ENCODE measurements around the gene EXOC3L4. TPM values are rescaled to one million over a fixed set of nuclear protein-coding genes. Genes with fewer than 3 reads are reported as not detected.

Gene EXOC3L4
- total RNA-seq, 1 experiment from 2014 or later: 10.9 TPM

DNA sequence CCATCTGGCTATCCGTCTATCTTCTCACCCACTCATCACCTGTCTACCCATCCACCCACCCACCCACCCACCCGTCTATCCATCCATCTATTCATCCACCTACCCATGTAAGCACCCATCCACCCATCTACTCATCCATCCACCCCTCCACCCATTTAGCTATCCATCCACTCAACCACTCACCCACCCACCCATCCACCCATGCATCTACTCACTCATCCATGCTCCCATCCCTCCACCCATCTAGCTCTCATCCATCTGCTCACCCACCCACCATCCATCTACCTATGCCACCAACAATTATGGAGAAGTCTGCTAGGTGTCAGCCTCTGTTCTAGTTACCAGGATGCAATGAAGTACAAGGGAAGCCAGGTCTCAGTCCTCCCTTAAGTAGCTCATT lies 39.9 kb downstream of the EXOC3L4 start:
- no TSS peak for BruUV-seq (replicated peaks)
- H3K27ac Mint-ChIP-seq (ENCODE audit: unreplicated experiment): no peak overlapping the region
- CTCF ChIA-PET: interaction anchor here (0.6 kb wide), 1 partner anchor 30 kb away, joined by 4 read pairs; no protein-coding TSS in a partner anchor
- TF ChIP-seq CTCF (IDR thresholded peaks at IDR 0.05; ENCODE audit: unreplicated experiment): no peak
- H3K27me3 Mint-ChIP-seq (ENCODE audit: unreplicated experiment): no peaks in the 10 kb centered on the region
- H3K36me3 Mint-ChIP-seq (ENCODE audit: insufficient read depth, unreplicated experiment): peaks cover 22% of the 10 kb centered on the region
- no peak overlapping the region for H3K4me3 Mint-ChIP-seq (ENCODE audit: low read depth, unreplicated experiment)
- DNase-seq: no peak
- H3K9me3 Mint-ChIP-seq (ENCODE audit: low read depth, unreplicated experiment): no peaks in the 10 kb centered on the region
- H3K4me1 Mint-ChIP-seq (ENCODE audit: low read depth, unreplicated experiment): peaks cover 13% of the 10 kb centered on the region
- intact Hi-C loops (cut with micrococcal nuclease; ENCODE audit: unreplicated experiment): no loop called here

DNA sequence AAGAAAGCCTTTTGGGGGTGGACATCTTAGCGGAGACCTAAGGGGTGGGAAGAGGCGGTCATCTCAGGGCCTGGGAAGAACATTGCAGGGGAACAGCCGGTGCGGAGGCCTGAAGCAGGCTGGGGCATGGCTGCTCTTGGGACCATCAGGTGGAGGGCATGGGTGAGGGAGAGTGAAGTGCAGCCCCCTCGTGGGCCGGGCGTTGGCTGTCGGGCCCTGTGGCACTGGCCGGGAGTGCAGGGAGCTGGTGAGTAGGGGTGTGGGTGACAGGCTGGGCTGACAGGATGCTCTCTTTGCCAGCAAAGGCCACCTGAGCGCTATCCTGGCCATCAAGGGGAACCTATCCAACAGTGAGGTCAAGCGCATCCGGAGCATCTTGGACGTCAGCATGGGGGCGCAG lies 40.4 kb downstream of the EXOC3L4 start:
- Mint-ChIP-seq H3K27ac (ENCODE audit: unreplicated experiment) (no peak overlapping the region), H3K9me3 (ENCODE audit: low read depth, unreplicated experiment) (no peaks in the 10 kb centered on the region), H3K4me3 (ENCODE audit: low read depth, unreplicated experiment) (no peak overlapping the region), H3K27me3 (ENCODE audit: unreplicated experiment) (no peaks in the 10 kb centered on the region), H3K4me1 (ENCODE audit: low read depth, unreplicated experiment) (peaks cover 10% of the 10 kb centered on the region), H3K36me3 (ENCODE audit: insufficient read depth, unreplicated experiment) (peaks cover 22% of the 10 kb centered on the region)
- TF ChIP-seq CTCF (IDR thresholded peaks at IDR 0.05; ENCODE audit: unreplicated experiment): no peak
- intact Hi-C loops (cut with micrococcal nuclease; ENCODE audit: unreplicated experiment): no loop called here
- CTCF ChIA-PET: interaction anchor here (0.6 kb wide), 1 partner anchor 30 kb away, joined by 4 read pairs; no protein-coding TSS in a partner anchor
- no peak for DNase-seq
- no TSS peak for BruUV-seq (replicated peaks)

- H3K27me3 Mint-ChIP-seq (ENCODE audit: unreplicated experiment): no peaks in the 10 kb centered on the region
- CTCF ChIA-PET: interaction anchor here (0.5 kb wide), 1 partner anchor 221 kb away, joined by 3 read pairs; no protein-coding TSS in a partner anchor
- no peak for TF ChIP-seq CTCF (IDR thresholded peaks at IDR 0.05; ENCODE audit: unreplicated experiment)
- BruUV-seq (replicated peaks): no TSS peak
- no peak for DNase-seq
- H3K4me1 Mint-ChIP-seq (ENCODE audit: low read depth, unreplicated experiment): peaks cover 16% of the 10 kb centered on the region
- no peaks in the 10 kb centered on the region for H3K9me3 Mint-ChIP-seq (ENCODE audit: low read depth, unreplicated experiment)
- H3K4me3 Mint-ChIP-seq (ENCODE audit: low read depth, unreplicated experiment): no peak overlapping the region
- H3K27ac Mint-ChIP-seq (ENCODE audit: unreplicated experiment): no peak overlapping the region
- peaks cover 28% of the 10 kb centered on the region for H3K36me3 Mint-ChIP-seq (ENCODE audit: insufficient read depth, unreplicated experiment)
- intact Hi-C loops (cut with micrococcal nuclease; ENCODE audit: unreplicated experiment): no loop called here
These were observed 41.1 kb downstream of the EXOC3L4 start for GRCh38 chr14:103135333-103136260.

DNA sequence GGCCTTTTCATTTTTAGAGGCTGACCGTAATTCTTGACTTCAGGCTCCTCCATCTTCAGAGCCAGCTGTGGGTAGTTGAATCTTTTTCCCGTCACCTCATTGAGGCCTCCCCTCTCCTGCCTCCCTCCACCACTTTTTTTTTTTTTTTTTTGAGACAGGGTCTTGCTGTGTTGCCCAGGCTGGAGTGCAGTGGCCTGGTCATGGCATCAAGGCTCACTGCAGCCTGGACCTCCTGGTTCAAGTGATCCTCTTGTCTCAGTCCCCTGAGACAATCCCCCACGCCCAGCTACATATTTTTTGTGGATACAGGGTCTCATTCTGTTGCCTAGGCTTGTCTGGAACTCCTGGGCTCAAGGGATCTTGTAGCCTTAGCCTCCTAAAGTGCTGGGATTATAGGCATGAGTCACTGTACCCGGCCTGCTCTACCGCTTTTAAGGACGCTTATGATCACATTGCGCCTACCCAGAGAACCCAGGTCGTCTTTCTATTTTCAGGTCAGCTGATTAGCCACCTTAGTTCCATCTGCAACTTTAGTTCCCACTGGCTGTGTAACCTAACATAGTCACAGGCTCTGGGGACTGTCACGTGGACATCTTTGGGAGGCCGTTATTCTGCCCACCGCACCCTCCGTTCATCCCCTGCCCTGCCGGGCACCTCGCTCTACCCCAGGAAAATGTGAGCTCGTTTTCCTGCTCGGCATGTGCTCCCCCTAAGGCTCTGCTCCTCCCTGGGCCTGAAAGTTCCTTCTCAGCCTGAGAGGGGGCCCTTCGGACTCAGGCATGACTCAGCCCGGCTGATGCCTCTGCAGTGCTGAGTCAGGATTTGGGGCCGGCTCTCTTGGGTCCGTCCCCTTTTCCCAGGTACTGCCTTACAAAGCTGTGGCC lies 42.1 kb downstream of the EXOC3L4 start:
- no peak overlapping the region for H3K4me3 Mint-ChIP-seq (ENCODE audit: low read depth, unreplicated experiment)

More for the DNA sequence above, 42.1 kb downstream of the EXOC3L4 start:
- TF ChIP-seq CTCF (IDR thresholded peaks at IDR 0.05; ENCODE audit: unreplicated experiment): no peak
- no peak for DNase-seq
- CTCF ChIA-PET: interaction anchor here (0.7 to 0.9 kb wide), 2 partner anchors 13 to 150 kb away, joined by 3 to 4 read pairs; partner anchors contain the start of gene TNFAIP2
- intact Hi-C loops (cut with micrococcal nuclease; ENCODE audit: unreplicated experiment): no loop called here
- H3K4me1 Mint-ChIP-seq (ENCODE audit: low read depth, unreplicated experiment): peaks cover 25% of the 10 kb centered on the region
- no peaks in the 10 kb centered on the region for H3K27me3 Mint-ChIP-seq (ENCODE audit: unreplicated experiment)
- BruUV-seq (replicated peaks): TSS peak; percentile 74
- peaks cover 30% of the 10 kb centered on the region for H3K36me3 Mint-ChIP-seq (ENCODE audit: insufficient read depth, unreplicated experiment)
- no peaks in the 10 kb centered on the region for H3K9me3 Mint-ChIP-seq (ENCODE audit: low read depth, unreplicated experiment)
- no peak overlapping the region for H3K27ac Mint-ChIP-seq (ENCODE audit: unreplicated experiment)
